Breast epithelium (tissue), 4 donors: ENCODE measurements around the gene ANO8. TPM values are rescaled to one million over a fixed set of nuclear protein-coding genes. Genes with fewer than 3 reads are reported as not detected.

Source experiments
- DNase-seq, 2 donors: peaks; one replicate each; pipeline ENCODE4 v3.0.0-alpha.2; 2019; ENCODE audit warnings: low spot score in 2 of 2
- H3K27ac ChIP-seq, 2 donors: fragments of 200-600 bp; sonication (generic) in 1 of 2; one replicate each; pipeline ENCODE4 v1.5.1; 2016 to 2019; ENCODE audit warnings: mild to moderate bottlenecking in 1 of 2
- H3K27me3 ChIP-seq, 2 donors: fragments of 200-600 bp; sonication (generic) in 1 of 2; one replicate each; pipeline versions ENCODE4 v1.5.1 to v1.6.0; 2017 to 2019; ENCODE audit warnings: control low read depth in 1 of 2, mild to moderate bottlenecking in 1 of 2
- H3K36me3 ChIP-seq: fragments of 200-600 bp; one replicate; pipeline ENCODE4 v1.5.1; 2019
- H3K4me1 ChIP-seq, 2 donors: fragments of 200-600 bp; sonication (generic); one replicate each; pipeline ENCODE4 v1.5.1; 2016 to 2019; ENCODE audit warnings: control low read depth in 1 of 2
- H3K4me3 ChIP-seq, 3 donors: fragments of 200-600 bp; sonication (generic); 1 replicate in 2 of 3; 2 replicates in 1 of 3; pipeline ENCODE4 v1.5.1; 2016 to 2019; ENCODE audit warnings: mild to moderate bottlenecking in 3 of 3, moderate library complexity in 2 of 3
- H3K9me3 ChIP-seq, 2 donors: fragments of 200-600 bp; sonication (generic) in 1 of 2; one replicate each; pipeline ENCODE4 v1.5.1; 2016 to 2019; ENCODE audit warnings: control low read depth in 1 of 2
- CTCF ChIP-seq, 3 donors: fragments of 450-650 bp; IDR thresholded peaks; one replicate each; pipeline ENCODE4 v1.5.1; 2016 to 2017; ENCODE audit warnings: antibody characterized with exemption in 3 of 3, mild to moderate bottlenecking in 3 of 3, moderate library complexity in 3 of 3
- POLR2A ChIP-seq: fragments of 450-650 bp; IDR thresholded peaks from one replicate; pipeline ENCODE4 v1.6.1; 2016; ENCODE audit warnings: antibody characterized with exemption, mild to moderate bottlenecking, moderate library complexity
- POLR2AphosphoS5 ChIP-seq, 3 donors: sonication (generic); formaldehyde crosslinking; IDR thresholded peaks; one replicate each; pipeline ENCODE4 v1.6.1; 2017; ENCODE audit warnings: antibody characterized with exemption in 3 of 3
- intact Hi-C: fragments of 100-400 bp; cut with DNase I; formaldehyde crosslinking; loops from one replicate; pipeline ENCODE4 v1.15.1; 2023; ENCODE audit warnings: low total_unique reads
- total RNA-seq, 3 donors: library from RNA; depleted of rRNA; stranded (reverse); fragments of >200 nt; gene quantifications; one replicate each; pipeline ENCODE4 v1.1.0, GENCODE V29; 2016

ANO8 gene
- total RNA-seq, 3 donors from 2014 or later: 5.1 to 7.2 (median 5.9) TPM

DNA sequence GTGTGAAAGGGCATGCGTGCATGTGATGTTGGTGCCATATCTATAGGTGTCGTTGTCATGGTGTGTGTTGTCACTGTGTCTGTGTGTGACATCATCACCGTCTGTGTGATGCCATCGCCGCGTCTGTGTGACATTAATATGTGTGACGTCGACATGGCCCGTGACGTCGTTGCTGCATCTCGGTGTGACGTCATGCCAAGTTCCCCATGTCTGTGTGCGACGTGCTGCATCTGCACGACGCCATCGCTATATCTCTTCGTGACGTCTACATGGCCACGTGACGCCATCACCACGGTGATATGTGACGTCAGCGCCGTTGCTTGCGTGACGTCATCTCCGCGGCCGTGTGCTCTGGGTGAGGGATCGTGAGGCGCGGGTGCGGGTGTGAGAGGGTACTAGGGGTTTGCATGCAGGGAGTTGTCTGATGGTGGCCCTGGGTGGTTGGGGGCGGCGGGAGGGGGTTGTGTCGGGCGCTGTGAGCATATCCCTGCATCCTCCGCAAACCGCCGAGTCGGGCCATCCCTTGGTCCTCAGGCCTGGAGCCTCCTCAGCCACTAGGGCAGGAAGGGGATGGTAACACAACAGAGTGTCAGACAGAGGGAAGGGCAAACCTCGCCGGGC is 17.3 kb upstream of the ANO8 start:
- no peak for DNase-seq
- TF ChIP-seq CTCF (IDR thresholded peaks at IDR 0.05): no peak
- no peak for TF ChIP-seq POLR2A
- TF ChIP-seq POLR2AphosphoS5 (IDR thresholded peaks at IDR 0.05): no peak
- intact Hi-C loops: no loop called here
- peak overlapping the region in 1 of 2 donors; percentile 12 for H3K27ac ChIP-seq
- no peaks in the 10 kb centered on the region for H3K9me3 ChIP-seq
- H3K36me3 ChIP-seq: no peaks in the 10 kb centered on the region
- H3K4me3 ChIP-seq: no peak overlapping the region
- H3K27me3 ChIP-seq: no peaks in the 10 kb centered on the region
- H3K4me1 ChIP-seq: no peaks in the 10 kb centered on the region

DNA sequence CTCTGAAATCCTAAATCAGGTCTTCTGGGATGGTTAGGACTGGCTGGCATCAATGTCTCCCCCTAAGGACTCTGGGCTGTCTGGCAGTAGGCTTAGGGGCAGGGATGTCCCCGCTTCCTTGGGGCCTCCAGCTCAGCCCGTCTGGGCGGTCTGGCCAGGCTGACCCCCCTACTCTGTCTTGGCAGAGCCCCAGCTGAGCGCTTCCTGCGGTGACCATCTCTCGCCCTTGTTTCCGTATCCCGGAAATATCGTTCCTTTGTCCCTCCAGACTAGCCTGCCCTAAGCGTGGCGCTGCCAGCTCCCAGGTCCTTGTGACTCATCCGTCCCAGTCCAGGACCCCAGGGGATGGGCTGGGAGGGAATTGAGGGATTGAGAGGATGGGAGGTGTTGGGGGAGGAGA is 14.0 kb upstream of the ANO8 start:
- Histone ChIP-seq H3K36me3 (no peaks in the 10 kb centered on the region), H3K4me3 (peak overlapping the region in 2 of 3 donors; percentile 4 to 54), H3K4me1 (no peaks in the 10 kb centered on the region), H3K9me3 (no peaks in the 10 kb centered on the region), H3K27ac (peak overlapping the region; percentile 50 to 84), H3K27me3 (no peaks in the 10 kb centered on the region)
- DNase-seq: peak in 1 of 2 donors; percentile 52
- TF ChIP-seq POLR2A: no peak
- peak; percentile 45 to 78 (median 75) for TF ChIP-seq POLR2AphosphoS5 (IDR thresholded peaks at IDR 0.05)
- intact Hi-C loops: loop anchor here (5.0 kb wide), 1 partner anchor 499 kb away; the partner anchor contains the start of gene JAK3

DNA sequence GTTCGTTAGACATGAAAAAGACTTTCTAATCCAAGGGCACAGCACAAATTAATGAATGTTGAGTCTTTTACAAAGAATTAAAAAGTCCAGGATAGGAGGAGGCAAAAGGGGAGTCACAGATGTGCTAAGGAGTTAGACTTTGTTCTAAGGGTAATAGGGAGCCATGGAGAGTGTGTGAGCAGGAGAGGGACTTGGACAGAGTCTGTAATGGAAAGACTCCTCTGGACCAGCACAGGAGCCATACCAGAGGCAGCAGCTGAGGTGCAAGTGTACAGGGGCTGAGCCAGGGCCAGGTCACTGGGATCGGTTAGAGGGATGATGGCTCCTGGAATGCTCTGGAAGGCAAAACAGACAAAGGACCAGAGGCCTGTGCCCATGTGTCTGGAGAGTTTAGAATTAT is 13.2 kb upstream of the ANO8 start:
- Histone ChIP-seq H3K4me3 (no peak overlapping the region), H3K36me3 (no peaks in the 10 kb centered on the region), H3K9me3 (no peaks in the 10 kb centered on the region), H3K4me1 (no peaks in the 10 kb centered on the region), H3K27ac (peak overlapping the region; percentile 48 to 84), H3K27me3 (no peaks in the 10 kb centered on the region)
- TF ChIP-seq CTCF (IDR thresholded peaks at IDR 0.05) (no peak), POLR2A (no peak), POLR2AphosphoS5 (IDR thresholded peaks at IDR 0.05) (no peak)
- DNase-seq: no peak
- intact Hi-C loops: loop anchor here (5.0 kb wide), 1 partner anchor 499 kb away; the partner anchor contains the start of gene JAK3

DNA sequence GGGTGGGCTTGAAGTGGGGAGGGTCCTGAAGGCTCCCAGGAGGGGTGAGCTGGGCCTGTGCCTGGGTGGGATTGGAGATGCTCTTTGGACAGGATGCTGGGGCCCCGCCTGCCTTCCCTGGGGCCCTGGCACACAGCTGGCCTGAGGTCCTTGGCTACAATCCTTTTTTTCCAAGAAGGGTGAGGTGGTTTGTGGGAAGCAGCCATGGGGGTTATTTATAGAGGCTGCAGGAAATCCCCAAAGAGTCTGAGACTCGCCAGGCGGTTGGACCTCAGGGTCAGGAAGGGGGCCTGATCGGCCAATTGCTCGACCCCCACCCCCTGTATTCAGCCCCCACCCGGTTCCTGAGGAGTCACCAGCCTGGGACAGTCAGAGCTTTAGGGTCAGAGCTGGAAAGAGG is 12.7 kb upstream of the ANO8 start:
- Histone ChIP-seq H3K27ac (peak overlapping the region; percentile 48 to 84), H3K36me3 (no peaks in the 10 kb centered on the region), H3K9me3 (no peaks in the 10 kb centered on the region), H3K27me3 (no peaks in the 10 kb centered on the region), H3K4me1 (no peaks in the 10 kb centered on the region), H3K4me3 (no peak overlapping the region)
- no peak for DNase-seq
- intact Hi-C loops: loop anchor here (5.0 kb wide), 1 partner anchor 500 kb away; the partner anchor contains the start of gene JAK3
- no peak for TF ChIP-seq CTCF (IDR thresholded peaks at IDR 0.05)
- peak in 1 of 3 donors; percentile 16 for TF ChIP-seq POLR2AphosphoS5 (IDR thresholded peaks at IDR 0.05)

DNA sequence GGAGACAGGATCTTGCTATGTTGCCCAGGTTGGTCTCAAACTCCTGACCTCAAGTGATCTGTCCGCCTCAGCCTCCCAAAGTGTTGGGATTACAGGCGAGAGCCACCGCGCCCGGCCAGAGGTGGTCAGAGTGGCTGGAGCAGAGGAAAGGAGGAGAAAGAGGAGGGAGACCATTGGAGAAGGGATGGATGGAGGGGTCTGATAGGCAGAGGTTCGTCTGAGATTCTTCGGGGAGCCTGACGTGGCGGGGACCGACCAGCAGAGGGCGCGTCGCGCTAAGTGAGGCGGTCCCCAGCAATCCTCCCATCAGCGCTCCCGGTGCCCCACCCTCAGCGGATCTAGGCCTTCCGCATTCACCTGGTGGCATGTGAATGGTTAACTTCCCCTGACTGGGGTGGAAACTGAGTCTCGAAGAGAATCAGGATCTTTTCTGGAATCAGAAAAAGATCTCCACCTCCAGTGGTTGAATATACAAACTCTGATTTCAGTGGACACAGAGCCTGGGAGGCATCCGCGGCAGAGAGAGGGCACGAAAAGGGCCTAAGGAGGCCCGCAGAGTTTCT is 11.5 kb upstream of the ANO8 start:
- Histone ChIP-seq H3K27me3 (no peaks in the 10 kb centered on the region), H3K9me3 (no peaks in the 10 kb centered on the region), H3K36me3 (no peaks in the 10 kb centered on the region), H3K4me3 (no peak overlapping the region), H3K27ac (peak overlapping the region; percentile 26 to 27), H3K4me1 (no peaks in the 10 kb centered on the region)
- no peak for TF ChIP-seq POLR2A
- peak; percentile 93 to 95 (median 95) for TF ChIP-seq CTCF (IDR thresholded peaks at IDR 0.05)
- TF ChIP-seq POLR2AphosphoS5 (IDR thresholded peaks at IDR 0.05): no peak
- intact Hi-C loops: loop anchor here (5.0 kb wide), 1 partner anchor 501 kb away; the partner anchor contains the start of gene JAK3
- peak in 1 of 2 donors; percentile 75 for DNase-seq
